H1 (cell line): ENCODE results near the gene RBM26. TPM values are rescaled to one million over a fixed set of nuclear protein-coding genes. Genes with fewer than 3 reads are reported as not detected.

Experiments
- CTCF ChIA-PET: fragments of 300-600 bp; sonication (Branson Sonifier 250); formaldehyde crosslinking; loops from one replicate; lab custom pipeline; 2021; ENCODE audit not compliant: partially characterized antibody; lab: Charles Lee
- POLR2A ChIA-PET: fragments of 300-600 bp; sonication (Branson Sonifier 250); formaldehyde crosslinking; loops from one replicate; lab custom pipeline; 2021; ENCODE audit warnings: inconsistent platforms; ENCODE audit not compliant: partially characterized antibody; lab: Charles Lee
- DNase-seq, 2 experiments: peaks; one replicate each; pipeline versions ENCODE4 v3.0.0 to v3.0.0-alpha.2; 2010 to 2022; ENCODE audit warnings: low spot score in 2 of 2, low read depth in 1 of 2, mixed read lengths in 1 of 2
- FAIRE-seq: peaks from 2 replicates; lab custom pipeline; 2011; peaks lifted over from hg19 to GRCh38; lab: Jason Lieb, UNC
- H2AFZ ChIP-seq: 2 replicates; pipeline ENCODE4 v1.8.1; 2012; ENCODE audit warnings: low read length, inconsistent platforms
- H2AK5ac ChIP-seq: 2 replicates; pipeline ENCODE4 v1.6.1; 2013; ENCODE audit warnings: low read depth, low read length
- H2BK120ac ChIP-seq: replicated peaks from 2 replicates; pipeline ENCODE3; 2013; ENCODE audit warnings: low read depth, low read length, inconsistent platforms
- H2BK12ac ChIP-seq: 2 replicates; pipeline ENCODE4 v1.6.1; 2013; ENCODE audit warnings: low read depth, low read length
- H2BK15ac ChIP-seq: 2 replicates; pipeline ENCODE4 v1.6.1; 2013; ENCODE audit warnings: low read length
- H2BK20ac ChIP-seq: 2 replicates; pipeline ENCODE4 v1.6.1; 2013; ENCODE audit warnings: low read length
- H2BK5ac ChIP-seq: 2 replicates; pipeline ENCODE4 v1.6.1; 2013; ENCODE audit warnings: low read depth, low read length
- H3K14ac ChIP-seq: 2 replicates; pipeline ENCODE4 v1.6.1; 2013; ENCODE audit warnings: inconsistent platforms; ENCODE audit not compliant: insufficient read length
- H3K18ac ChIP-seq: 2 replicates; pipeline ENCODE4 v1.6.1; 2013; ENCODE audit warnings: low read length; ENCODE audit errors: extremely low read depth
- H3K23ac ChIP-seq: 2 replicates; pipeline ENCODE4 v1.6.1; 2013; ENCODE audit warnings: inconsistent platforms; ENCODE audit not compliant: insufficient read length
- H3K23me2 ChIP-seq: 2 replicates; pipeline ENCODE4 v1.6.1; 2013; ENCODE audit warnings: low read depth, low read length
- H3K27ac ChIP-seq: 2 replicates; pipeline ENCODE4 v1.6.1; 2011; ENCODE audit warnings: low read depth, low read length, inconsistent platforms
- H3K27me3 ChIP-seq, 4 experiments: replicated peaks in 1 of 4; 1 replicate in 1 of 4; 2 replicates in 3 of 4; pipeline versions ENCODE4 v1.6.1 to v1.8.1; 2011 to 2013; ENCODE audit warnings: low read length in 3 of 4, mild to moderate bottlenecking in 3 of 4, inconsistent platforms in 2 of 4, mixed read lengths in 2 of 4, moderate library complexity in 1 of 4; ENCODE audit not compliant: control insufficient read depth in 3 of 4, insufficient read depth in 3 of 4; ENCODE audit errors: extremely low read depth in 1 of 4
- H3K36me3 ChIP-seq, 4 experiments: 2 replicates each; pipeline versions ENCODE4 v1.6.1 to v1.8.1; 2011 to 2013; ENCODE audit warnings: mild to moderate bottlenecking in 4 of 4, low read length in 3 of 4, moderate library complexity in 2 of 4, control low read depth in 1 of 4, inconsistent platforms in 1 of 4; ENCODE audit not compliant: insufficient read depth in 4 of 4, control insufficient read depth in 2 of 4
- H3K4ac ChIP-seq: replicated peaks from 2 replicates; pipeline ENCODE3; 2013; ENCODE audit warnings: low read length, low read depth, mixed read lengths, inconsistent platforms; ENCODE audit not compliant: insufficient read length
- H3K4me1 ChIP-seq, 4 experiments: replicated peaks in 1 of 4; 1 replicate in 1 of 4; 2 replicates in 3 of 4; pipeline versions ENCODE4 v1.6.1 to v1.8.1; 2011 to 2013; ENCODE audit warnings: low read length in 3 of 4, inconsistent platforms in 2 of 4, mixed read lengths in 1 of 4; ENCODE audit not compliant: insufficient read depth in 4 of 4, control insufficient read depth in 3 of 4
- H3K4me2 ChIP-seq, 2 experiments: 2 replicates each; pipeline versions ENCODE4 v1.6.1 to v1.8.1; 2011 to 2013; ENCODE audit warnings: low read depth in 2 of 2, low read length in 2 of 2, control low read depth in 1 of 2, inconsistent platforms in 1 of 2, mild to moderate bottlenecking in 1 of 2; ENCODE audit not compliant: insufficient read depth in 1 of 2
- H3K4me3 ChIP-seq, 4 experiments: fragments of 200-600, 300-600 bp in 1 of 4; sonication (generic), shearing (Covaris generic), sonication (Bioruptor Twin) in 1 of 4; 2 replicates each; pipeline versions ENCODE4 v1.5.1 to v1.8.1; 2011 to 2016; ENCODE audit warnings: low read length in 4 of 4, low read depth in 3 of 4, control low read depth in 2 of 4, inconsistent platforms in 2 of 4, mild to moderate bottlenecking in 2 of 4, mixed read lengths in 1 of 4, moderate library complexity in 1 of 4; ENCODE audit not compliant: insufficient read depth in 2 of 4; ENCODE audit errors: extremely low read depth in 1 of 4
- H3K56ac ChIP-seq: replicated peaks from 2 replicates; pipeline ENCODE3; 2013; ENCODE audit warnings: low read depth, mild to moderate bottlenecking, mixed read lengths, low read length, inconsistent platforms; ENCODE audit not compliant: insufficient read length
- H3K79me1 ChIP-seq: 2 replicates; pipeline ENCODE4 v1.6.1; 2013; ENCODE audit warnings: low read depth, low read length, control low read depth
- H3K79me2 ChIP-seq, 2 experiments: 2 replicates each; pipeline versions ENCODE4 v1.6.1 to v1.8.1; 2012 to 2013; ENCODE audit warnings: low read length in 2 of 2, mild to moderate bottlenecking in 2 of 2, inconsistent platforms in 1 of 2; ENCODE audit not compliant: insufficient read depth in 2 of 2, control insufficient read depth in 1 of 2
- H3K9ac ChIP-seq, 4 experiments: replicated peaks in 1 of 4; 1 replicate in 1 of 4; 2 replicates in 3 of 4; pipeline versions ENCODE4 v1.6.1 to v1.8.1; 2011 to 2013; ENCODE audit warnings: low read depth in 3 of 4, low read length in 3 of 4, control low read depth in 2 of 4, mild to moderate bottlenecking in 2 of 4, moderate library complexity in 2 of 4, inconsistent platforms in 1 of 4; ENCODE audit errors: extremely low read depth in 1 of 4
- H3K9me3 ChIP-seq, 2 experiments: 2 replicates each; pipeline versions ENCODE4 v1.6.1 to v1.8.1; 2012 to 2013; ENCODE audit warnings: mild to moderate bottlenecking in 2 of 2, moderate library complexity in 2 of 2, control low read depth in 1 of 2, inconsistent platforms in 1 of 2, low read depth in 1 of 2, low read length in 1 of 2, mixed read lengths in 1 of 2; ENCODE audit not compliant: insufficient read depth in 2 of 2
- H4K20me1 ChIP-seq, 2 experiments: replicated peaks in 1 of 2; 2 replicates each; pipeline versions ENCODE3 to v1.8.1; 2011 to 2013; ENCODE audit warnings: inconsistent platforms in 2 of 2, low read length in 2 of 2, mild to moderate bottlenecking in 1 of 2; ENCODE audit not compliant: insufficient read depth in 2 of 2, control insufficient read depth in 1 of 2
- H4K5ac ChIP-seq: 2 replicates; pipeline ENCODE4 v1.6.1; 2013; ENCODE audit warnings: low read length, low read depth, mixed read lengths, inconsistent platforms; ENCODE audit not compliant: insufficient read length
- H4K8ac ChIP-seq: 2 replicates; pipeline ENCODE4 v1.8.0; 2013; ENCODE audit warnings: mild to moderate bottlenecking, moderate library complexity, low read length, inconsistent platforms; ENCODE audit not compliant: insufficient read depth; ENCODE audit errors: extremely low read depth
- H4K91ac ChIP-seq: replicated peaks from 2 replicates; pipeline ENCODE3; 2013; ENCODE audit warnings: low read length, mixed read lengths, inconsistent platforms; ENCODE audit not compliant: insufficient read length
- ASH2L ChIP-seq: fragments of 200-600, 300-600 bp; sonication (generic); IDR thresholded peaks from one replicate; pipeline ENCODE4 v1.7.1; 2017; ENCODE audit warnings: low read length
- BACH1 ChIP-seq: IDR thresholded peaks from 2 replicates; pipeline ENCODE4 v1.6.1; 2012; ENCODE audit warnings: low read length, improper control_type of control experiment
- BRCA1 ChIP-seq: IDR thresholded peaks from 2 replicates; pipeline ENCODE4 v1.6.1; 2012; ENCODE audit warnings: low read depth, low read length, improper control_type of control experiment
- CEBPB ChIP-seq: IDR thresholded peaks from 2 replicates; pipeline ENCODE4 v1.6.1; 2012; ENCODE audit warnings: low read depth, low read length
- EP300 ChIP-seq, 2 experiments: IDR thresholded peaks; 1 replicate in 1 of 2; 2 replicates in 1 of 2; pipeline ENCODE4 v1.6.1; 2011 to 2012; ENCODE audit warnings: low read depth in 2 of 2, low read length in 2 of 2, mild to moderate bottlenecking in 2 of 2, borderline replicate concordance in 1 of 2, inconsistent platforms in 1 of 2, moderate library complexity in 1 of 2
- GTF2F1 ChIP-seq: IDR thresholded peaks from 2 replicates; pipeline ENCODE4 v1.6.1; 2012; ENCODE audit warnings: low read depth, low read length, improper control_type of control experiment, borderline replicate concordance
- KDM1A ChIP-seq: fragments of 200-600, 300-600 bp; sonication (generic); IDR thresholded peaks from 2 replicates; pipeline ENCODE4 v1.7.1; 2016; ENCODE audit warnings: mild to moderate bottlenecking, low read length, borderline replicate concordance
- POLR2A ChIP-seq, 2 experiments: IDR thresholded peaks; 1 replicate in 1 of 2; 2 replicates in 1 of 2; pipeline ENCODE4 v1.6.1; 2011; ENCODE audit warnings: low read depth in 2 of 2, low read length in 2 of 2, mild to moderate bottlenecking in 2 of 2; ENCODE audit errors: control extremely low read depth in 1 of 2
- RXRA ChIP-seq: IDR thresholded peaks from 2 replicates; pipeline ENCODE4 v1.6.1; 2011; ENCODE audit warnings: low read depth, mild to moderate bottlenecking, low read length, moderate library complexity; ENCODE audit not compliant: insufficient read depth
- SP1 ChIP-seq: IDR thresholded peaks from 2 replicates; pipeline ENCODE4 v1.6.1; 2011; ENCODE audit warnings: low read depth, low read length
- TBP ChIP-seq: IDR thresholded peaks from 2 replicates; pipeline ENCODE4 v1.6.1; 2011; ENCODE audit warnings: low read depth, low read length, improper control_type of control experiment
- USF2 ChIP-seq: IDR thresholded peaks from 2 replicates; pipeline ENCODE4 v1.6.1; 2011; ENCODE audit warnings: low read length, improper control_type of control experiment
- WGBS, 2 experiments: shearing (Covaris generic) in 1 of 2; methylation state at CpG; one replicate each; pipeline versions ENCODE4 v1.1.6 to v1.1.7; 2013 to 2015; ENCODE audit warnings: low lambda C conversion rate in 2 of 2, mixed read lengths in 2 of 2, inconsistent platforms in 1 of 2, low coverage in 1 of 2, missing lambda C conversion rate in 1 of 2; ENCODE audit not compliant: insufficient replicate concordance in 2 of 2, insufficient coverage in 1 of 2, insufficient read length in 1 of 2; ENCODE audit errors: extremely low coverage in 1 of 2, missing lambda C conversion rate in 1 of 2; 5-methylcytosine and 5-hydroxymethylcytosine counted together
- polyA plus RNA-seq, 7 experiments: library from polyadenylated mRNA; depleted of rRNA in 3 of 7; stranded (reverse) in 5 of 7; unstranded in 2 of 7; fragments of >200 nt in 5 of 7; fragments of 200-250 nt in 2 of 7; gene quantifications; 1 replicate in 5 of 7; 2 replicates in 1 of 7; 4 replicates in 1 of 7; pipeline versions ENCODE4 v1.2.1 to v1.2.3, GENCODE V29; 2011 to 2013; ENCODE audit warnings: missing spikeins in 2 of 7, mixed read lengths in 2 of 7
- total RNA-seq: library from RNA; stranded (reverse); fragmentation: NEBNext Ultra II Directional; extraction: Animal tissue kit (Norgen Biotek cat#: 25700); gene quantifications from 2 replicates; pipeline ENCODE4 v1.2.1, GENCODE V29; 2021

The RBM26 gene
- total and polyA plus RNA-seq, 2 of the 8 experiments (the other 6 are each of a cell fraction or from before 2014, with no cell fraction given), result 20.3 to 65.5 TPM

GRCh38 chr13:79403113-79403512 lies 2.9 kb downstream of the RBM26 start:
- no peak overlapping the region for H2BK15ac ChIP-seq
- H4K20me1 ChIP-seq, result peaks cover 10 to 13% of the 10 kb centered on the region in 2 experiments
- WGBS, 2 experiments, result 82% methylated on average over 4 of the region's 4 CpGs; no CpG with 5 or more reads in 1 of the 2 experiments

More at GRCh38 chr13:79403113-79403512, 2.9 kb downstream of the RBM26 start:
- ChIA-PET CTCF (interaction anchor here (0.6 kb wide), 2 partner anchors 10 to 997 kb away, joined by 3 to 5 read pairs; no protein-coding TSS in a partner anchor), POLR2A (interaction anchor here (0.5 to 1.6 kb wide), 3 partner anchors 9 to 23 kb away, joined by 3 to 5 read pairs (median 5); no protein-coding TSS in a partner anchor)
- H3K23ac ChIP-seq, result no peak overlapping the region
- no peak overlapping the region for H2AK5ac ChIP-seq
- no peaks in the 10 kb centered on the region for H3K9me3 ChIP-seq
- TF ChIP-seq GTF2F1, result no peak
- no peak for TF ChIP-seq KDM1A
- no peak for TF ChIP-seq USF2
- no peak for TF ChIP-seq SP1
- no peak for TF ChIP-seq CEBPB
- no peak for TF ChIP-seq BACH1
- no peak for TF ChIP-seq RXRA
- no peak for TF ChIP-seq POLR2A (IDR thresholded peaks at IDR 0.05; ENCODE audit: control extremely low read depth in 1 of 2, low read depth in 2 of 2, low read length in 2 of 2)
- no peak for TF ChIP-seq BRCA1
- no peak for TF ChIP-seq EP300 (IDR thresholded peaks at IDR 0.05; ENCODE audit: borderline replicate concordance in 1 of 2, low read depth in 2 of 2, low read length in 2 of 2)
- no peak for TF ChIP-seq ASH2L
- TF ChIP-seq TBP, result no peak
- H2BK120ac ChIP-seq, result no peak overlapping the region
- H3K4me3 ChIP-seq, result peak overlapping the region in 1 of 4 experiments; percentile 99; a peak in 2 of 8 replicates
- H3K4me1 ChIP-seq, result peaks cover 0 to 9% (median 2%) of the 10 kb centered on the region in 4 experiments; a peak in 4 of 7 replicates
- no peak overlapping the region for H2AFZ ChIP-seq
- H2BK5ac ChIP-seq, result no peak overlapping the region
- no peaks in the 10 kb centered on the region for H3K79me1 ChIP-seq
- H3K79me2 ChIP-seq, result peaks cover 41 to 92% of the 10 kb centered on the region in 2 experiments
- H3K27ac ChIP-seq, result no peak overlapping the region
- H4K91ac ChIP-seq, result no peak overlapping the region
- H3K4ac ChIP-seq, result no peak overlapping the region
- H3K4me2 ChIP-seq, result peak overlapping the region; percentile 68 to 83
- peak overlapping the region in 1 of 4 experiments; percentile 61; a peak in 1 of 7 replicates for H3K9ac ChIP-seq
- no peaks in the 10 kb centered on the region for H3K27me3 ChIP-seq
- FAIRE-seq (no peak), DNase-seq (no peak)
- H4K8ac ChIP-seq, result no peak overlapping the region
- H3K14ac ChIP-seq, result no peak overlapping the region
- peaks cover 7% of the 10 kb centered on the region for H3K23me2 ChIP-seq
- no peak overlapping the region for H4K5ac ChIP-seq
- H3K36me3 ChIP-seq, result peaks cover 0 to 11% (median 2%) of the 10 kb centered on the region in 4 experiments; a peak in 4 of 8 replicates
- H3K18ac ChIP-seq, result no peak overlapping the region
- H2BK12ac ChIP-seq, result no peak overlapping the region
- no peak overlapping the region for H3K56ac ChIP-seq
- H2BK20ac ChIP-seq, result no peak overlapping the region
